HepG2 (cell line): Measurements from ENCODE around the gene PARVA. TPM values are rescaled to one million over a fixed set of nuclear protein-coding genes. Genes with fewer than 3 reads are reported as not detected.

Experiments used
- ATAC-seq: fragments of 200-7000 bp; cut with Tn5 transposase; 3 replicates; pipeline ENCODE4 v1.9.1; 2020; ENCODE audit warnings: mild to moderate bottlenecking, moderate library complexity
- Bru-seq: library from RNA; stranded (reverse); fragments of 400-500 nt; gene quantifications from one replicate; lab custom pipeline; 2021; lab: Mats Ljungman, UMichigan
- BruChase-seq, 2 experiments: library from RNA; stranded (reverse); fragments of 400-500 nt; gene quantifications; one replicate each; lab custom pipeline; 2021; lab: Mats Ljungman, UMichigan
- BruUV-seq: library from RNA; stranded (reverse); fragments of 400-500 nt; replicated peaks from 2 replicates; lab custom pipeline; 2021; lab: Mats Ljungman, UMichigan
- CTCF ChIA-PET: fragments of 300-600 bp; formaldehyde crosslinking; extraction: SDS; loops from one replicate; lab custom pipeline; 2021; ENCODE audit warnings: low total read pairs, inconsistent platforms, low intra/inter-chr PET ratio; lab: Yijun Ruan, JAX
- POLR2A ChIA-PET: fragments of 350-600 bp; sonication (Branson Sonifier 250); formaldehyde crosslinking; loops from one replicate; lab custom pipeline; 2020; ENCODE audit warnings: antibody characterized with exemption, inconsistent platforms; lab: Yijun Ruan, JAX
- DNase-seq: peaks from one replicate; pipeline ENCODE4 v3.0.0-alpha.2; 2015; ENCODE audit warnings: low spot score
- FAIRE-seq: peaks from 3 replicates; lab custom pipeline; 2011; peaks lifted over from hg19 to GRCh38; lab: Jason Lieb, UNC
- H2AFZ ChIP-seq: one replicate; pipeline ENCODE4 v1.6.1; 2011; ENCODE audit warnings: low read length, inconsistent platforms
- H3K27ac ChIP-seq: fragments of 300-600 bp; 3 replicates; pipeline ENCODE4 v1.8.0; 2011; ENCODE audit warnings: mixed run types, mild to moderate bottlenecking, mixed read lengths, low read length, inconsistent platforms; ENCODE audit not compliant: insufficient read depth; ENCODE audit errors: extremely low read length
- H3K27me3 ChIP-seq, 2 experiments: fragments of 200-600 bp in 1 of 2; 2 replicates in 1 of 2; 3 replicates in 1 of 2; pipeline versions ENCODE4 v1.6.0 to v1.8.0; 2011; ENCODE audit warnings: low read length in 2 of 2, mild to moderate bottlenecking in 2 of 2, moderate library complexity in 2 of 2, inconsistent platforms in 1 of 2; ENCODE audit not compliant: insufficient read depth in 2 of 2, control insufficient read depth in 1 of 2
- H3K36me3 ChIP-seq, 2 experiments: fragments of 200-600 bp in 1 of 2; replicated peaks in 1 of 2; 2 replicates in 1 of 2; 3 replicates in 1 of 2; pipeline versions ENCODE4 v1.5.1 to v1.8.0; 2011; ENCODE audit warnings: low read length in 2 of 2, inconsistent platforms in 1 of 2; ENCODE audit not compliant: insufficient read depth in 2 of 2, control insufficient read depth in 1 of 2
- H3K4me1 ChIP-seq: 2 replicates; pipeline ENCODE4 v1.5.1; 2012; ENCODE audit warnings: low read length, inconsistent platforms; ENCODE audit not compliant: insufficient read depth
- H3K4me2 ChIP-seq: 2 replicates; pipeline ENCODE4 v1.6.0; 2011; ENCODE audit warnings: low read depth, low read length, inconsistent platforms
- H3K4me3 ChIP-seq, 3 experiments: fragments of 200-600 bp in 1 of 3; sonication (generic), shearing (Covaris generic) in 1 of 3; replicated peaks in 1 of 3; 2 replicates each; pipeline ENCODE4 v1.5.1; 2011 to 2016; ENCODE audit warnings: low read length in 3 of 3, inconsistent platforms in 2 of 3, low read depth in 2 of 3, mild to moderate bottlenecking in 2 of 3, control low read depth in 1 of 3, mixed read lengths in 1 of 3; ENCODE audit not compliant: insufficient read depth in 1 of 3
- H3K79me2 ChIP-seq: one replicate; pipeline ENCODE4 v1.6.1; 2011; ENCODE audit warnings: low read length, inconsistent platforms; ENCODE audit not compliant: insufficient read depth
- H3K9ac ChIP-seq: 2 replicates; pipeline ENCODE4 v1.6.0; 2011; ENCODE audit warnings: mild to moderate bottlenecking, low read depth, low read length, inconsistent platforms; ENCODE audit not compliant: insufficient read depth
- H3K9me3 ChIP-seq: 2 replicates; pipeline ENCODE4 v1.5.1; 2012; ENCODE audit warnings: mild to moderate bottlenecking, low read length
- H4K20me1 ChIP-seq: 2 replicates; pipeline ENCODE4 v1.6.0; 2011; ENCODE audit warnings: inconsistent platforms, mild to moderate bottlenecking, low read length, moderate library complexity; ENCODE audit not compliant: insufficient read depth
- CREB3 ChIP-seq: sonication (generic); formaldehyde crosslinking; IDR thresholded peaks from 2 replicates; pipeline ENCODE4 v1.5.0; 2020; ENCODE audit warnings: missing genetic modification reagents
- CREM ChIP-seq, 2 experiments: sonication (generic) in 1 of 2; formaldehyde crosslinking in 1 of 2; IDR thresholded peaks; 2 replicates each; pipeline versions ENCODE4 v1.4.0 to v1.6.1; 2016 to 2020; ENCODE audit warnings: antibody characterized with exemption in 1 of 2, mild to moderate bottlenecking in 1 of 2, missing genetic modification reagents in 1 of 2
- ELF4 ChIP-seq: sonication (generic); formaldehyde crosslinking; IDR thresholded peaks from 2 replicates; pipeline ENCODE4 v1.5.0; 2020; ENCODE audit warnings: missing genetic modification reagents, mild to moderate bottlenecking, moderate library complexity, borderline replicate concordance
- GABPB1 ChIP-seq: IDR thresholded peaks from 2 replicates; pipeline ENCODE4 v1.6.1; 2016; ENCODE audit warnings: mild to moderate bottlenecking, missing genetic modification reagents, moderate library complexity, missing compliant biosample characterization
- GMEB2 ChIP-seq: IDR thresholded peaks from 2 replicates; pipeline ENCODE4 v1.6.1; 2016; ENCODE audit warnings: missing biosample characterization, missing genetic modification reagents, low read depth
- MXD3 ChIP-seq: IDR thresholded peaks from 2 replicates; pipeline ENCODE4 v1.6.1; 2016; ENCODE audit warnings: mild to moderate bottlenecking, missing biosample characterization, missing genetic modification reagents
- NR0B2 ChIP-seq: sonication (generic); formaldehyde crosslinking; IDR thresholded peaks from 2 replicates; pipeline ENCODE4 v1.4.0; 2020; ENCODE audit warnings: mild to moderate bottlenecking, missing genetic modification reagents
- RBM39 ChIP-seq: fragments of 200-400 bp; formaldehyde crosslinking; IDR thresholded peaks from one replicate; pipeline ENCODE4 v1.6.1; 2018; ENCODE audit warnings: antibody characterized with exemption, mild to moderate bottlenecking, low read depth, low read length; ENCODE audit not compliant: poor library complexity, severe bottlenecking
- TAF15 ChIP-seq: fragments of 200-400 bp; formaldehyde crosslinking; IDR thresholded peaks from one replicate; pipeline ENCODE4 v1.6.1; 2018; ENCODE audit warnings: mild to moderate bottlenecking, low read depth, low read length; ENCODE audit not compliant: poor library complexity, severe bottlenecking
- TMF1 ChIP-seq: sonication (generic); formaldehyde crosslinking; IDR thresholded peaks from 2 replicates; pipeline ENCODE4 v1.8.1; 2022; ENCODE audit warnings: low read depth, missing genetic modification reagents
- ZFY ChIP-seq: sonication (generic); formaldehyde crosslinking; IDR thresholded peaks from 2 replicates; pipeline ENCODE4 v1.4.0; 2020; ENCODE audit warnings: missing genetic modification reagents
- ZKSCAN1 ChIP-seq: fragments of 150-350 bp; IDR thresholded peaks from 2 replicates; pipeline ENCODE4 v1.6.1; 2014; ENCODE audit warnings: low read length
- ZNF550 ChIP-seq: sonication (generic); formaldehyde crosslinking; IDR thresholded peaks from 2 replicates; pipeline ENCODE4 v1.4.0; 2020; ENCODE audit warnings: mild to moderate bottlenecking, missing genetic modification reagents, borderline replicate concordance
- WGBS: methylation state at CpG from one replicate; pipeline ENCODE4 v1.1.6; 2017; ENCODE audit warnings: low lambda C conversion rate; 5-methylcytosine and 5-hydroxymethylcytosine counted together
- in situ Hi-C: cut with HindIII; loops from 2 replicates; pipeline ENCODE4 v1.10.0; 2017; ENCODE audit warnings: low pct_unique_long_range_greater_than_20kb; ENCODE audit not compliant: extremely low pct_ligation_motif_present
- intact Hi-C: fragments of 100-400 bp; cut with micrococcal nuclease; formaldehyde crosslinking; loops from one replicate; pipeline ENCODE4 v1.10.0; 2022; ENCODE audit not compliant: unreplicated experiment
- long read RNA-seq, 2 experiments: library from RNA in 1 of 2; library from polyadenylated mRNA in 1 of 2; stranded (forward) in 1 of 2; unstranded in 1 of 2; transcript quantifications; one replicate each; pipeline ENCODE4 v2.0.0, GENCODE V29; 2019 to 2022
- polyA minus RNA-seq, 3 experiments: library from RNA; depleted of rRNA, polyadenylated mRNA; stranded (reverse); fragments of >200 nt; gene quantifications; 2 replicates each; pipeline ENCODE4 v1.2.3, GENCODE V29; 2011; ENCODE audit warnings: low replicate concordance in 1 of 3
- polyA plus RNA-seq, 8 experiments: library from polyadenylated mRNA; depleted of rRNA in 3 of 8; stranded (reverse) in 7 of 8; unstranded in 1 of 8; fragments of >200 nt; fragmentation: Illumina TruSeq in 4 of 8; extraction: Trizol in 4 of 8; gene quantifications; 2 replicates each; pipeline versions ENCODE4 v1.2.1 to v1.2.3, GENCODE V29; 2011 to 2016; ENCODE audit warnings: low read depth in 4 of 8, missing spikeins in 1 of 8, mixed read lengths in 1 of 8; ENCODE audit not compliant: insufficient read depth in 1 of 8
- total RNA-seq, 5 experiments: library from RNA; depleted of rRNA; stranded (reverse); fragments of >200 nt; fragmentation: Illumina TruSeq; extraction: Trizol; gene quantifications; 2 replicates each; pipeline ENCODE4 v1.2.3, GENCODE V29; 2016; ENCODE audit warnings: low read depth in 1 of 5

Gene PARVA
- 9.1 and 10.5 TPM in 2 replicates for total RNA-seq (2016; rRNA removed; fragmentation: Illumina TruSeq; extraction: Trizol)
- 1.8 and 2.2 TPM in 2 replicates for total RNA-seq (2016; cell fraction: cytosol; rRNA removed; fragmentation: Illumina TruSeq; extraction: Trizol; ENCODE audit: low read depth)
- 8.6 and 9.5 TPM in 2 replicates for total RNA-seq (2016; cell fraction: insoluble cytoplasmic fraction; rRNA removed; fragmentation: Illumina TruSeq; extraction: Trizol)
- 3.8 and 4.3 TPM in 2 replicates for total RNA-seq (2016; cell fraction: membrane; rRNA removed; fragmentation: Illumina TruSeq; extraction: Trizol)
- total RNA-seq (2016; cell fraction: nucleus; rRNA removed; fragmentation: Illumina TruSeq; extraction: Trizol): 7.8 and 8.1 TPM in 2 replicates
- polyA plus RNA-seq (2011; rRNA removed): 5.2 and 5.9 TPM in 2 replicates
- polyA plus RNA-seq (2011; cell fraction: cytosol; rRNA removed): 4.1 and 4.7 TPM in 2 replicates
- polyA plus RNA-seq (2011; cell fraction: nucleus; rRNA removed): 4.3 and 5.3 TPM in 2 replicates
- polyA plus RNA-seq (2012): 4.4 and 5.2 TPM in 2 replicates
- polyA plus RNA-seq (2016; cell fraction: cytosol; fragmentation: Illumina TruSeq; extraction: Trizol; ENCODE audit: low read depth): 2.5 and 3.0 TPM in 2 replicates
- polyA plus RNA-seq (2016; cell fraction: insoluble cytoplasmic fraction; fragmentation: Illumina TruSeq; extraction: Trizol; ENCODE audit: low read depth): 12.6 and 15.7 TPM in 2 replicates
- 3.6 and 4.7 TPM in 2 replicates for polyA plus RNA-seq (2016; cell fraction: membrane; fragmentation: Illumina TruSeq; extraction: Trizol; ENCODE audit: low read depth)
- polyA plus RNA-seq (2016; cell fraction: nucleus; fragmentation: Illumina TruSeq; extraction: Trizol; ENCODE audit: insufficient read depth, low read depth): 9.2 and 10.3 TPM in 2 replicates
- polyA minus RNA-seq (2011; rRNA and poly(A)+ RNA removed; ENCODE audit: low replicate concordance): 9.6 and 41.7 TPM in 2 replicates
- 5.2 and 5.6 TPM in 2 replicates for polyA minus RNA-seq (2011; cell fraction: cytosol; rRNA and poly(A)+ RNA removed)
- polyA minus RNA-seq (2011; cell fraction: nucleus; rRNA and poly(A)+ RNA removed): 8.2 and 10.3 TPM in 2 replicates
- percentile 69 among the genes with signal in this experiment for Bru-seq, nascent RNA
- percentile 64 among the genes with signal in this experiment for BruChase-seq, experiment 1, labeled RNA remaining after a 6-hour chase
- BruChase-seq, experiment 2, labeled RNA remaining after a 2-hour chase: percentile 64 among the genes with signal in this experiment
- long read RNA-seq, experiment 1, full-length matches to known transcripts: 18 of 22 reads
- long read RNA-seq, experiment 1, partial matches to known transcripts: 1 of 22 reads
- long read RNA-seq, experiment 1, other reads (novel, unspliced or antisense): 3 of 22 reads
- long read RNA-seq, experiment 2, full-length matches to known transcripts: 3 of 46 reads
- long read RNA-seq, experiment 2, partial matches to known transcripts: 3 of 46 reads
- long read RNA-seq, experiment 2, other reads (novel, unspliced or antisense): 40 of 46 reads

- ChIA-PET POLR2A (interaction anchor here (0.7 to 2.3 kb wide), 10 partner anchors 8 to 1086 kb away, joined by 3 to 34 read pairs (median 3); partner anchors contain the start of gene BTBD10), CTCF (no interaction called here)
- peak within 1 kb of the TSS; percentile 99 for H3K4me2 ChIP-seq
- H3K4me3 ChIP-seq: peak within 1 kb of the TSS; percentile 80 to 91 (median 86)
- ATAC-seq: peak; percentile 89
- H3K27ac ChIP-seq: peak within 1 kb of the TSS; percentile 63
- no peaks in the 10 kb centered on the region for H3K79me2 ChIP-seq
- peak within 1 kb of the TSS; percentile 79 for H3K9ac ChIP-seq
- intact Hi-C loops: loop anchor here (5.0 kb wide), 1 partner anchor 45 kb away; no protein-coding TSS in a partner anchor
- H3K4me1 ChIP-seq: peaks cover 27% of the 10 kb centered on the region
- no peaks in the 10 kb centered on the region for H3K36me3 ChIP-seq
- no peaks in the 10 kb centered on the region for H3K9me3 ChIP-seq
- in situ Hi-C loops: no loop called here
- H4K20me1 ChIP-seq: no peaks in the 10 kb centered on the region
- FAIRE-seq: no peak
- DNase-seq: peak; percentile 50
- H3K27me3 ChIP-seq: peaks cover 0 to 4% of the 10 kb centered on the region in 2 experiments; a peak in 1 of 5 replicates
- 39% methylated on average over 18 of the region's 55 CpGs for WGBS
- no TSS peak for BruUV-seq
- H2AFZ ChIP-seq: peak within 1 kb of the TSS; percentile 95
- TF ChIP-seq CREM (IDR thresholded peaks at IDR 0.05): no peak
- TF ChIP-seq CREM (CRISPR knock-in tag; IDR thresholded peaks at IDR 0.05): no peak
- peak; percentile 52 for TF ChIP-seq TAF15
- peak; percentile 66 for TF ChIP-seq RBM39
- TF ChIP-seq TMF1 (CRISPR knock-in tag): 0 out of 2 replicates have a peak, but pooled peaks have one; percentile 51
- TF ChIP-seq MXD3: 0 out of 2 replicates have a peak, but pooled peaks have one; percentile 8
- peak; percentile 75 for TF ChIP-seq ZFY (CRISPR knock-in tag)
- TF ChIP-seq ZNF550 (CRISPR knock-in tag): no peak
- TF ChIP-seq CREB3: peak; percentile 9; the same call in 1 of the 2 replicates
- no peak for TF ChIP-seq ELF4 (CRISPR knock-in tag)
- peak; percentile 62; the same call in 1 of the 2 replicates for TF ChIP-seq GABPB1
- TF ChIP-seq GMEB2 (CRISPR knock-in tag): no peak
- TF ChIP-seq ZKSCAN1: no peak
- TF ChIP-seq NR0B2 (CRISPR knock-in tag): 0 out of 2 replicates have a peak, but pooled peaks have one; percentile 44
Measured at GRCh38 chr11:12377106-12377823, at the start of gene PARVA. Gene PARVA, plus strand, starts transcription at chr11:12377571. Its CDS starts 77 bp downstream, at chr11:12377648.
